GM23338 (cell line): ENCODE results near the gene ING5. TPM values are rescaled to one million over a fixed set of nuclear protein-coding genes. Genes with fewer than 3 reads are reported as not detected.

Source experiments
- ETS1 ChIP-seq: IDR thresholded peaks from 2 replicates; pipeline ENCODE4 v1.6.1; 2016; ENCODE audit warnings: antibody characterized with exemption
- NANOG ChIP-seq: IDR thresholded peaks from 2 replicates; pipeline ENCODE4 v1.6.1; 2016; ENCODE audit warnings: antibody characterized with exemption, borderline replicate concordance
- REST ChIP-seq: IDR thresholded peaks from one replicate; pipeline ENCODE4 v1.6.1; 2018; ENCODE audit warnings: antibody characterized with exemption; ENCODE audit not compliant: unreplicated experiment
- STAT1 ChIP-seq: IDR thresholded peaks from one replicate; pipeline ENCODE4 v1.6.1; 2016; ENCODE audit warnings: antibody characterized with exemption; ENCODE audit not compliant: unreplicated experiment
- ZNF331 ChIP-seq: fragments of 250-450 bp; sonication (Bioruptor Pico); IDR thresholded peaks from 2 replicates; pipeline ENCODE4 v1.5.0; 2020; ENCODE audit warnings: low read depth, mild to moderate bottlenecking, moderate library complexity
- ZNF462 ChIP-seq: fragments of 250-450 bp; sonication (Bioruptor Pico); IDR thresholded peaks from 2 replicates; pipeline ENCODE4 v1.5.0; 2020; ENCODE audit warnings: mild to moderate bottlenecking, moderate library complexity
- polyA plus RNA-seq: library from polyadenylated mRNA; unstranded; fragments of >200 nt; fragmentation: Nextera tagmentation; extraction: Ambion mirVana; gene quantifications from 2 replicates; pipeline ENCODE4 v1.2.1, GENCODE V29; 2016
- total RNA-seq: library from RNA; depleted of rRNA; stranded (reverse); fragments of >200 nt; shearing (Covaris generic); gene quantifications from 2 replicates; pipeline ENCODE4 v1.2.3, GENCODE V29; 2014

ING5 gene
- total and polyA plus RNA-seq, 2 experiments from 2014 or later = 25.7 to 42.5 TPM

- no peak for TF ChIP-seq ZNF462 (CRISPR knock-in tag)
- TF ChIP-seq ZNF331 (CRISPR knock-in tag) = no peak
- TF ChIP-seq ETS1 = no peak
- no peak for TF ChIP-seq STAT1
- no peak for TF ChIP-seq NANOG
- TF ChIP-seq REST = no peak
These were observed 36.3 kb downstream of the ING5 start (continued) for GRCh38 chr2:241738040-241738686.
